ENCODE measurements around the gene SPRY4. TPM values are rescaled to one million over a fixed set of nuclear protein-coding genes. Genes with fewer than 3 reads are reported as not detected.

Gene SPRY4
- total and polyA plus RNA-seq, 2 of the 13 experiments (the other 11 are each of a cell fraction or from before 2014, with no cell fraction given): 8.9 to 17.8 TPM

- TF ChIP-seq ZBTB43 (CRISPR knock-in tag; conservative IDR thresholded peaks at IDR 0.05) (no peak), ZNF124 (CRISPR knock-in tag; IDR thresholded peaks at IDR 0.05) (no peak), FLYWCH1 (CRISPR knock-in tag; IDR thresholded peaks at IDR 0.05) (0 out of 2 replicates have a peak, but pooled peaks have one; percentile 67), NONO (IDR thresholded peaks at IDR 0.05) (no peak), NONO (CRISPR knock-in tag; conservative IDR thresholded peaks at IDR 0.05) (no peak), SSRP1 (CRISPR knock-in tag; IDR thresholded peaks at IDR 0.05) (no peak), KDM2A (CRISPR knock-in tag; IDR thresholded peaks at IDR 0.05; ENCODE audit: borderline replicate concordance, low read depth) (no peak), THYN1 (CRISPR knock-in tag; IDR thresholded peaks at IDR 0.05; ENCODE audit: borderline replicate concordance, low read depth) (no peak), GABPB1 (CRISPR knock-in tag; IDR thresholded peaks at IDR 0.05) (no peak), PHB2 (IDR thresholded peaks at IDR 0.05; ENCODE audit: partially characterized antibody) (no peak), LCORL (IDR thresholded peaks at IDR 0.05) (no peak), LCORL (CRISPR knock-in tag; IDR thresholded peaks at IDR 0.05) (no peak), MTA1 (CRISPR knock-in tag; IDR thresholded peaks at IDR 0.05; ENCODE audit: borderline replicate concordance) (no peak), NAIF1 (CRISPR knock-in tag; IDR thresholded peaks at IDR 0.05; ENCODE audit: borderline replicate concordance) (0 out of 2 replicates have a peak, but pooled peaks have one; percentile 18), ATF6 (CRISPR knock-in tag; conservative IDR thresholded peaks at IDR 0.05) (no peak), ZNF878 (CRISPR knock-in tag; IDR thresholded peaks at IDR 0.05) (no peak)
Observed at GRCh38 chr5:142356349-142356715, 31.5 kb upstream of the SPRY4 start (continued).

Data from HepG2 (cell line).